NCI-H2081 treated with DMSO at 0.1 percent for 48 hours (cell line): ENCODE data around the gene ERFE.

Experiments used
- DNase-seq: peaks from one replicate; lab custom pipeline; 2025; lab: John Stamatoyannopoulos, UW

The ERFE gene

DNA sequence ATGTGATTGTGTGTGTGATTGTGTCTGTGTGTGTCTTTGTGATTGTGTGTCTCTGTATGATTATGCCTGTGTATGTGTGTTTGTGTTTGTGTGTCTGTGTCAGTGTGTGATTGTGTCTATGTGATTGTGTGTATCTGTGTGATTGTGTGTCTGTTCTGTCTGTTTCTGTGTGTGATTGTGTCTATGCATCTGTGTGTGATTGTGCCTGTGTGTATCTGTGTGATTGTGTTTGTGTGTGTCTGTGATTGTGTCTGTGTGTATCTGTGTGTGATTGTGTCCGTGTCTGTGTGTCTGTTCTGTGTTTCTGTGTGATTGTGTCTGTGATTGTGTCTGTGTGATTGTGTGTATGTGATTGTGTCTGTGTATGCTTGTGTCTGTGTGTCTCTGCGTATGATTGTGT, 32.4 kb upstream of the ERFE start:
- DNase-seq, result no peak

DNA sequence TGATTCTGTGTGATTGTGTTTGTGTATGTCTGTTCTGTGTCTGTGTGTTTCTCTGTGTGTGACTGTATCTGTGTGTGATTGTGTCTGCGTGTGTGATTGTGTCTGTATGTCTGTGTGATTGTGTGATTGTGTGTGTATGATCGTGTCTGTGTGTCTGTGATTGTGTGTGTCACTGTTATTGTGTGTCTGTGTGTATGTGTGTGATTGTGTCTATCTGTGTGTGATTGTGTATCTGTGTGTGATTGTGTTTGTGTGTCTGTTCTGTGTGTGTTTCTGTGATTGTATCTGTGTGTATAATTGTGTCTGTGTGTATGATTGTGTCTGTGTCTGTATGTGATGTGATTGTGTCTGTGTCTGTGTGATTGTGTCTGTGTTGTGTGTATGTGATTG, 32.0 kb upstream of the ERFE start:
- DNase-seq, result no peak

DNA sequence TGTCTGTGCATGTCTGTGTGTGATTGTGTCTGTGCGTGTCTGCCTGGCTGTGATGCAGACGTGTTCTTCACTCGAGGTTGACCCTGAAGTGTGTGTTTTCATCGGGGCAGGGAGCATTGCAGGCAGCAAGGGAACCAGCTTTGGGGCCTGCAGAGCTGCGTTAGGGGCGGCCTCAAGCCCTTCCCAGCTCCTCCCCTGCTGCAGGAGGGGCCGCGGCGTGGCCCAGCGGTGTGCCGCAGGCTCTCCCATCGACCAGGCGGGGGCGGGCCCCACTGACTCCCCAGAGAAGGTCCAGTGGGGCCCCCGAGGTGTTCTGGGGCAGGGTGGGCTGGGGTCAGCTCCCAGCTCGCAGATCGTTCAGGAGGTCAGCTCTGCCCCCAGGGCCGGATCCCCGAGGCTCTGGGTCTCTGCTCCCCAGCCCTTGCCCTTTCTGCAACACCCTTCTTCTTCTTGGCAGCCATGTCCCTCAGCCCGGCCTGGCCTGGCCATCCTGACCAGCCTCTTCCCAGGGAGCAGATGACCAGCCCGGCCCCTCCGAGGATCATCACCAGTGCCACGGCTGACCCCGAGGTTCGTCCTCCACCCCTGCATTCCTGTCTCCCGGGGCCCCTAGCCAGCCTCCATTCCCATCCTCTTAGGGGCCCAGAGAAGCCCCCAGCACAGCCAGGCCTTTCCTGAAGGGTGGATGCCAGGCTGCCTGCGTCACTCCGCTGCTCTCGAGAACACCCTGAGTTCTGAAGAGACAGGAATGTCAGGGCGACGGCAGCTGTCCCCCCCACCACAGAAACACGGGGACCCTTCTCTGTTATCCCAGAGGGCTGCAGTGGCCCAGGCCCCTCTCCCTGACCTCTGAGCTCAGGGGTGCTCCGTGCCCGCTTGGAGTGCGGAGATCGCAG, 31.4 kb upstream of the ERFE start:
- no peak for DNase-seq

DNA sequence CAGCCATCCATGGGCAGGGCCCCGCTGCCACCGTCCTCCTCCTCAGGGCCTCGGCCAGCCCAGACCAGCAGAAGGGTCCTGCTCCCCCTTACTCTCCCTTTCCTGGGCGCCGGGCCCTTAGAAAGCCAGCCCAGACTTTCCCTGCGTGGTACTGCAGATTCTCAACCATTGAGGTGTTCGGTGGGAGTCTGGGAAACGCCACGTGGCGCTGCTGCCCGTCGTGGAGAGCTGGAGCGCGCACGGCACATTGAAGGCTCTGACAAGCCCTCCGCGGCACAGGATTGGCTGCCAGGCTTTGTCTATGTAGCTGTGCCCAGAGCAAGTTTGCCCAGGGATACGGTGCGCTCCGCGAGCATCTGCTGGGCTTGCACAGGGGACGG, 30.7 kb upstream of the ERFE start:
- no peak for DNase-seq

DNA sequence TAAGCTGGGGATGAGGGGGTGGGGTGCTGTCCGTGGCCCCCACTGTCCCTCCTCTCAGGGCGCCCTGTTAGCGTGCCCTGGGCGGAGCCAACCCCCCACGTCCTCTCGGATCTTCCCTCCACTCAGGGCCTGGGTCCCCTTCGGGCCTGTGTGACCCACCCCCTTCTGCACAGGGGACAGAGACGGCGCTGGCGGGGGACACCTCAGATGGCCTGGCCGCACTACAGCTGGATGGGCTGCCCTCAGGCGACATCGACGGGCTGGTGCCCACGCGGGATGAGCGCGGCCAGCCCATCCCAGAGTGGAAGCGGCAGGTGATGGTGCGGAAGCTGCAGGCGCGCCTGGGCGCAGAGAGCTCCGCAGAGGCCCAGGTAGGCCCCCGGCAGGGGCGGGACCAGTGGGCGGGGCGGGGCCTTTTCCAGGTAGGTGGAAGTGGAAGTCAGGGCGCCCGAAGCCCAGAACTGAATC, 30.2 kb upstream of the ERFE start:
- DNase-seq, result no peak

DNA sequence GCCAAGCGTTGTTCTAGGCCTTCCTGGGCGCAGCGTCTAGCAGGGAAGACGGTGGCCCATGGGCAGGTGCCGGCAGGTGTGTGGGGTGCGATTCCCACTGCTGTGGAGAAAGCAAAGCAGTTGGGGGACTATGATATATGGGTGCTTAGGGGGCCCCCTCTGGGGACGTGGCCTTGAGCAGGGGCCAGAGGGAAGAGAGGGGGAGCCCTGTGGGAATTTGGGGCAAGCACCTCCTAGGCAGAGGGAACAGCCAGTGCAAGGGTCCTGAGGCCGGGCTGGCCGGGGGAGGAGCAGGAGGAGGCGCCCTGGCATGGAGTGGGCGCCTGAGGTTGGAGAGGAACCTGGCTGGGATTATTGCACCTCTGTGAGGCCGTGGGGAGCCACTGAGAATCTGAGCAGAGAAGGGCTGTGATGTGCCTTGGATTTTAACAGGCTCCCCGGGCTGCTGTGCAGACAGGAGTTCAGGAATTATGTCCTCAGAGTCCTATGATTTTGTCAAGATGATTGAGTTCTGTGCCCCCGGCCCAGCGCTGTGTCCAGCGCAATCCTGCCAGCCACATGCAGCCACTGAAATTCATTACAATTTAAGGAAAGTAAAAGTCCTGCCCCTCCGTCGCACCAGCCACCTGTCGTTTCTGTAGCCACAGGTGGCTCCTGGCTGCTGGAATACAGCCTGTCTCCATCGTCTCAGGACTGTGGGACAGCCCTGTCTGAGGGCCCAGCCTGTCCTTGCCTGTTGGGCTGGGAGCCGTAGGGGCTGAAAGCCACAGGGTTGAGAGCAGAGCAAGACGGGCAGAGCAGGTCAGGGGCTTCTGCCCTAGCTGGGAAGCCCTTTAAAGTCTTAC, 29.4 kb upstream of the ERFE start:
- DNase-seq, result no peak

DNA sequence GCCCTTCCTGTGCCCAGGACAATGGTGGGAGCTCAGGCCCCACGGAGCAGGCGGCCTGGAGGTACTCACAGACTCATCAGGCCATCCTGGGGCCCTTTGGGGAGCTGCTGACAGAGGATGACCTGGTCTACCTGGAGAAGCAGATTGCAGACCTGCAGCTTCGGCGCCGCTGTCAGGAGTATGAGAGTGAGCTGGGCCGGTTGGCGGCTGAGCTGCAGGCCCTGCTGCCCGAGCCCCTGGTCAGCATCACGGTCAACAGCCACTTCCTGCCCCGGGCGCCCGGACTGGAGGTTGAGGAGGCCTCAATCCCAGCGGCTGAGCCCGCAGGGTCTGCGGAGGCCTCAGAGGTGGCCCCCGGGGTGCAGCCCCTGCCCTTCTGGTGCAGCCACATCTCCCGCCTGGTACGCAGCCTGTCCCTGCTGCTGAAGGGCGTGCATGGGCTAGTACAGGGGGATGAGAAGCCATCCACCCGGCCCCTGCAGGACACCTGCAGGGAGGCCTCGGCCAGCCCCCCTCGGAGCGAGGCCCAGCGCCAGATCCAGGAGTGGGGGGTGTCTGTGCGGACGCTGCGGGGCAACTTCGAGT, 28.6 kb upstream of the ERFE start:
- DNase-seq, result no peak

DNA sequence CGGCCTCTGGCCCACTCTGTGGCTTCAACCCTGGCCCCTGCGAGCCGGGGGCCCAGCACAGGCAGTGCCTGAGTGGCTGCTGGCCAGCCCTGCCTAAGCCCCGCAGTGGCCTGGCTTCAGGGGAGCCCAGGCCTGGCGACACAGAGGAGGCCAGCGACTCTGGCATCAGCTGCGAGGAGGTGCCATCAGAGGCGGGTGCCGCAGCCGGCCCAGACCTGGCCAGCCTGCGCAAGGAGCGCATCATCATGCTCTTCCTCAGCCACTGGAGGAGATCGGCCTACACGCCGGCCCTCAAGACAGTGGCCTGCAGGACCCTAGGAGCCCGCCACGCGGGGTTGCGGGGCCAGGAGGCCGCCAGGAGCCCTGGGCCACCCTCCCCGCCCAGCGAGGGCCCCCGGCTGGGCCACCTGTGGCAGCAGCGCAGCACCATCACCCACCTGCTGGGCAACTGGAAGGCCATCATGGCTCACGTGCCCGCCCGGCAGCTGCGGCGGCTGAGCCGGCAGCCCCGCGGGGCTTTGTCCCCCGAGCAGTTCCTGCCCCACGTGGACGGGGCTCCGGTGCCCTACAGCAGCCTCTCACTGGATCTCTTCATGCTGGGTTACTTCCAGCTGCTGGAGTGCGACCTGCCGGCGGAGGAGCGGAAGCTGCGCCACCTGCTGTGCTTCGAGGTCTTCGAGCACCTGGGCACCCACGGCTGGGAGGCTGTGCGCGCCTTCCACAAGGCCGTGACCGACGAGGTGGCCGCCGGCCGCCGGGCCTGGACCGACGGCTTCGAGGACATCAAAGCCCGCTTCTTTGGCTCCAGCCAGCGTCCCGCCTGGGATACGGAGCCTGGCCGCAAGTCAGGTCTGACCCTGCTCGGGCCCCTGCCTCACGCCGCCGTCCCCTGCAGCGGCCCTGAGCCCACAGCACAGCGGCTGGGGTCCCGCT, 27.8 kb upstream of the ERFE start:
- no peak for DNase-seq

DNA sequence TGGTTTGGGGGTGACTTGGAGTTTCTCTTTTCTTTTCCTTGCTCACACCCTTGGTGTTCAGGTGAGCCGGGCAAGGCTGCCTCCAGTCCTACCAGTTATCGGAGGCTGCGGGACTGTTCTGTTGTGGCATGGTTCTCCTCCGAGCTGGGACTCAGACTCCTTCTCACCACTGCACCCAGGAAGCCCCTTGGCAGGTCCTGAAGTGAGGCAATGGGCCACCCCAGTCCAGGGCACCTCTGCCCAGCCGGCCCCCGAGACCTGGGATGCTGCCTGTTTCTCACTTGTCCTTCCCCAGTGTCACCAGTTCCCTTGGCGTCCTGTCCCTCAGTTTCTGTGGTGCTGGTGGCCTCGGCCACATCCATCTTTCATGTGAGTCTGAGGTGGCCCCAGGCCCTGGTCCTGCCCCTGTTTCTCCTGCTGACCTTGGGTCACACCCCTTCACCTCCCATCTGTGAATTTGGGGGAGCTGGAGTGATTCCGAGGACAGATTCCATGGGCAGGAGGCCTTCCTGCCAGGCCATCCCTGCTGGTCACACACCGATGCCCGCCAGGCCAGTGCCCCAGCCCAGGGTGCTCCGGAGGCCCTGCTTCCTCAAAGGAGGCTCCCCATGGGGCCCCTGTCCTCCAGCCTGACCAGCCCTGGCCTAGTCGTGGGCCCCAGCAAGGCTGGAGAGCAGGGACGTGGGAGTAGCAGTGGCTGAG, 26.9 kb upstream of the ERFE start:
- DNase-seq, result no peak

DNA sequence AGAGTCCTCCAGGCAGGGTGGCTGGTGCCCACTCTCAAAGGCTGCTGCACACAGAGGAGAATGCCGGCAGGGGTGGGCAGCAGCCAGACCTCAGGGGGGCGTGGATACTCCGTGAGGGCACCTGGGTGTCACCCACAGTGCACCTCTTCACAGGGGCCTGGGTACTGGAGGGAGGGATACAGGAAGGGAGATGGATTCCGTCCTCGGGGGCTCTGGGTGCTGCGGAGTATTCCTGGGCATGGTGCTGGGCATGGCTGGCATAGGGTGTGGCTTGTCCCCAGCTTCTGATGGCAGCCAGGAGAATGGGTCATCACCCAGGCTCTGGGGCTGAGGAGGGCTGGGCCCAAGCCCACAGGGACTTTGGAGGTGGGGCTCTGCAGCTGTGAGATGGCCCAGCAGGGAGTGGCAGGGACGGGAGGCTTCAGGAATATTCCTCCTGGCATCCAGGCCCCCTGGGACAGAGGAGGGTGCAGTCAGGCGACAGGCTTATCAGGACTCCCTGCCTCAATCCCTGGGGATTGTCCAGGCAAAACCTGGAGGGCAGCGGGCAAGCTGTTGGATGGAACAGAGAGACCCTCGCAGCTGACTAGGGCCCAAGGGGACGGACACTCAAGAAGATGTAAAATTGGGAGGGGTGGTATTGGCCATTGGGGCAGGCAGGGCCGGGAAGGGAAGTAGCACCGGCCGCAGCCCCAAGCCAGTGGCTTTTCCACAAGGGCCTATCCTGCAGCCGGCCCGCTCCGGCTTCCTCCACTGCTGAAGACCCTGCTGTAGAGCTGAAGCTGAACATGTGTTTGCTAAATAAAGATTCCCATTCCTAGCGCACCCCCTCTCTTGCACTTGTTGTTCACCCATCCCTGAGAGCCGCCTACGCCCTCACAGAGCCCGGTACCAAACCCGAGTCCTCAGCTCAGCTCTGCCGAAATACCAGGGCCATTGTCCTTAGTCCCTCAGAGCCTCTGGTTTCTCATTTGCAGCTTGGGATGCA, 26.0 kb upstream of the ERFE start:
- no peak for DNase-seq

DNA sequence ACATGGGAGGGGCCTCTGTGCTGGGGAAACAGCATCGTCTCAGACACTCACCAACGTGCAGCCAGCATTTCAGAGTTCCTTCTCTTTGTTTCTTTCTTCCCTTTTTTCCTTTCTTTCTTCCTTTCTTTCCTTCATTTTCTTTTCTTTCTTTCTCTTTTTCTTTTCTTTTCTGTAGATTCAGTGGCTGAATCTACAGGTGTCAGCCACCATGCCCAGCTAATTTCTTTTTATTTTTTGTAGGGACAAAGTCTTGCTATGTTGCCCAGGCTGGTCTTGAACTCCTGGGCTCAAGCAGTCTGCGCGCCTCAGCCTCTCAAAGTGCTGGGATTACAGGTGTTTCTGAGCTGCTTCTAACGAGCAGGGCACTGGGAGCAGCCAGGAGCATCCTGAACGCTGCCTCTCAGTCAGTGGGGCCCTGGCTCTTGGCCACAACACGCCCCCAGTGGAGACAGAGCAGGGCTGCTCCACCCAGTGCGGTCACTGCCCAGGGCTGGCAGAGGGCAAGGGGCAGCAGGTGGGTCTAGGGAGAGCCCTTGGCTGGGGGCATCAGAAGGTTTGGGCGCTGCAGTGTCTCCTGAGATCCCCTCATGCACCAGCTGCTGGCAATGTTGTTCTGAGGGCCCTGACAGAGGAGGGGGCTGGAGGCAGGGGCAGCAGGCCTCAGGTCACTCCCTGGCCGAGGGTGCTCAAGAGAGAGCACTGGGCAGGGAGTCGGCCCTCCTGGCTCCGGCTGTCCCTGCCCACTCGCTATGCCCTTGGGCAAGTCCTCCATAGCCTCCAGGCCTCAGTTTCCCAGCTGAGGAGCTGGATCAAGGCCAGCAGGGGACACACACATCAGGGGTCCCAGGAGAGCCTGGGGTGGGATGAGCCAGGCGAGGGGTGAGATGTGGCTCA, 25.0 kb upstream of the ERFE start:
- no peak for DNase-seq

DNA sequence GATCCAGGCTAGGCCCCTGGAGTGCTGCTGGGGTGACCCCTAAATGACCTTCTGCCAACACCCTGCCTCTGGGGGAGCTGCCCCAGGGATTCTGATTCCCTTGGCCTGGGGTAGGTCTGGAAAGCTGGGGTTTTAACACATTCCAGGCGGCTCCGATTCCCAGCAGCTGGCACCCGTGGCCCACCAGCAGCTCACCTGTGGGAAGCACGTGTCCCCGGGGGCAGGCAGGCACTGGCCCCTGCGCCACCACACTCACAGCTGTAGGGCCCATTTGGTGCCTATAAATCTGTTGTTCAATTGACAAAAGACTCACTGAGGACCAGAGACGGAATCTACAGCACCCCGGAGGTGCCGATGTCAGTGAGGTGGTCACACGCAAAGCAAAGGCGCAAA, 24.4 kb upstream of the ERFE start:
- DNase-seq, result no peak

DNA sequence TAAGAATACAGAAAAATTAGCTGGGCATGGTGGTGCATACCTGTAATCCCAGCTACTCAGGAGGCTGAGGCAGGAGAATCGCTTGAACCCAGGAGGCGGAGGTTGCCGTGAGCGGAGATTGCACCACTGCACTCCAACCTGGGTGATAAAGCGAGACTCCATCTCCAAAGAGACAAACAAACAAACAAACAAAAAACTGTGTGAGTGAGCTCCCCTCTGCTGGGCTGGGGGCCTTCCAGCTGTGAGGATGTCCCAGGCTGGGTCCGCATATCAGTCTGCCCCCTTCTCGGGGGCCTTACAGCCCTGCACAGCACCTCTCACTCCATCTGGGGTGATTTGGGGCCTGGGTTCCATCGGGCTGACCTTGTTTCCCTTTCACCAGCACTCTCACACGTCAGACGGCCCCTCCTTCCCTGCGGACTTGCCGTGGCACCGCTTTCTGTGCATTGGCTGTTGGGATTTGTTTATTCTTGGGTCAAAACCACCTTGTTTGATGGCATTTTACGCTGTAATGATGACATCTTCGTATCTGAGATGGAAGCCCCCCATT, 23.1 kb upstream of the ERFE start:
- DNase-seq, result no peak

DNA sequence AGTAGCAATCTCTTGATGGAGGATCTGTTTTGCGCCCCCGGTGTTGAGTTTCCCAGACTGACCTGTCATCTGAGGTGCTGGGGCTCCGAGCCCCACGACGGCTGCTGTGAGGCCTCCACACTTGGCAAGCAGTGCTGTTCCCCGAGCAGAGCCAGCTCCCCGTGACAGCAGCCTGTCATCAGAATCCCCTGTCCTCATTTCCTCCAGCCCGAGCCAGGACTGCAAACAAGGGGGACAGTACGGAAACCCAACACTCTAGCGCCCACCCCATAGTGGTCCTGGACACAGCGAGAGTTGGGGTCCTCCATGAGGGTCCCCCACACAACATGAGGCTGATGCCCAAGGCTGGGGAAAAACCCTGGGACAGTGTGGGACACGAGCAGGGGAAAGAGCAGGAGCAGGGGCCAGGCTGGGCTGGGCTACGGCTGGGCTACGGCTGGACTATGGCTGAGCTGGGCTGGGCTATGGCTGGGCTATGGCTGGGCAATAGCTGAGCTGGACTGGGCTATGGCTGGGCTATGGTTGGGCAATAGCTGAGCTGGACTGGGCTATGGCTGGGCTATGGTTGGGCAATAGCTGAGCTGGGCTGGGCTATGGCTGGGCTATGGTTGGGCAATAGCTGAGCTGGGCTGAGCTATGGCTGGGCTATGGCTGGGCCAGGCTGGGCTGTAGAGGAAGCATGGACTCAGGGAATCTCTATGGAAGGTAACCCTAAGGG, 21.8 kb upstream of the ERFE start:
- no peak for DNase-seq

DNA sequence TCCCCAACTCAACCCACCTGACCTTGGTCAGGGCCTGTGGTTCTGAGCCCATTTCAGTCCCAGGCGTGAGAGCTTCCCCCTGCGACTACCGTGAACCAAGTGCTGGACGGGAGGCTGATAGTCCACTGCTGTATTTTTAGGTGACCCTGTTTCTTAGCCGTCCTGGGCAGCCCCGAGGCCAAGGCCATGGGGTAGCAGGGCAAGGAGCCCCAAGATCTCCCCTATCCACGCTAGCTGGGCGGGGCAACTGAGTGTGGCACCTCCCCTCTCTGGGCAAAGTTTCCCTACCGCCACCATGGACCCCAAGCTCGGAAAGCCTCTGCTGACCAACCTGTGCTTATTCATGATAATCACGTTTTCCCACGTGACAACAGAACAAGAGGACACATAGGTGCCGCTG, 20.9 kb upstream of the ERFE start:
- DNase-seq, result no peak

DNA sequence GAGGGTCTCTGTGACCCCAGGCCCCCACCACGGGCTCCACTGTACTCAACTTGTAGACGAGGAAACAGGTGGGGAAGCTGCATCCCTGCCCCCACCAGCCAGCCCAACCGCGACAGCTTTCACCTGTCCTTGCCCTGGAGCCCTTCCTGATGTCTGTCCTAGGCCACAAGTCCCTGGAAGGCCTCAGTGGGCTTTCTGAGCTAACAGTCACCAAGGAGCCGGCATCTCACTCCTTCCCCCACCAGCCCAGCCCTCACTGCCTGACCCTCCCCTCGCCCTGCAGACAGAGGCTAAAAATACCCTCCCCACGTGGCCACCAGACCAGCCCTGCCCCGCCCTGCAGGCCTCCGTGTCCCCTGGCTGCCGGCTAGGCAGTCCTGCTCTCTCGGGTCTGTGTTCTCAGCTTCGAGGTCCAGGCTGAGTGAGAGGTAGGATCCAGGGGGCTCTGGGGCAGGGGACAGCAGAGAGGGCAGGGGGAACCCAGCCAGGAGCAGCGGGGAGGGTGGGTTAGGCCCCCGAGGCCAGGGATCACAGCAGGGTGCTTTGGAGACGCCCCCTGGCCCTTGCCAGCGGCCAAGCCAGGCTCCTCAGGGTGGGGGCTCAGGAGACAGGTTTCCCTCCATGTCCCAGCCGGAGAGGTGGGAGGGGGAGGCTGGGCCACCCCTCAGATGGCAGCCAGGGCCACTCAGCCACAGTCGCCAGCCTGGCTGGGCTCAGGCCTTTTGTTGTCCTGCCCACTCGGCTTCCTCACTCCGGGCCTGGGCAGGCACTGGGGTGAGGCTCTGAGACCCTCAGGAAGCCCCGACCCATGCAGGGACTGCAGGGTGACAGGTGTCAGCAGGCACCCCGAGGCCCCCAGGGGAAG, 20.2 kb upstream of the ERFE start, which contains the start of gene KLHL30:
KLHL30 (plus strand) TSS at position 338 of the 865 bp plus-strand sequence. CDS start 2,087 bp downstream, outside the sequence.
- no peak for DNase-seq
